Measurements from ENCODE around the gene PRKCH. TPM values are rescaled to one million over a fixed set of nuclear protein-coding genes. Genes with fewer than 3 reads are reported as not detected.

PRKCH gene
- total and polyA plus RNA-seq, 10 of the 15 experiments (the other 5 are each of a cell fraction or from before 2014, with no cell fraction given), result 10.7 to 140 (median 33.2) TPM

- TF ChIP-seq ZBTB40 (IDR thresholded peaks at IDR 0.05; ENCODE audit: borderline replicate concordance) (no peak), MEF2A (IDR thresholded peaks at IDR 0.05; ENCODE audit: insufficient read depth, low read depth, low read length) (no peak), NFYA (IDR thresholded peaks at IDR 0.05; ENCODE audit: borderline replicate concordance, low read depth, low read length) (no peak), CEBPZ (IDR thresholded peaks at IDR 0.05; ENCODE audit: low read depth, low read length) (no peak), BCL11A (IDR thresholded peaks at IDR 0.05; ENCODE audit: low read depth, low read length) (no peak), ZZZ3 (IDR thresholded peaks at IDR 0.05; ENCODE audit: control insufficient read depth, insufficient read length, low read depth) (no peak), RUNX3 (IDR thresholded peaks at IDR 0.05; ENCODE audit: low read length) (peak; percentile 79), IKZF2 (IDR thresholded peaks at IDR 0.05) (peak; percentile 28 to 29; a peak in 2 of 4 replicates), PML (IDR thresholded peaks at IDR 0.05; ENCODE audit: low read length) (no peak), YBX1 (IDR thresholded peaks at IDR 0.05) (no peak), IRF4 (IDR thresholded peaks at IDR 0.05; ENCODE audit: low read depth, low read length) (no peak), ZNF217 (IDR thresholded peaks at IDR 0.05) (no peak), ATF2 (IDR thresholded peaks at IDR 0.05; ENCODE audit: low read length) (peak; percentile 34; the same call in 1 of the 2 replicates), NRF1 (conservative IDR thresholded peaks at IDR 0.05; ENCODE audit: low read depth, low read length) (no peak), SP1 (IDR thresholded peaks at IDR 0.05; ENCODE audit: low read depth, low read length) (no peak), STAT1 (conservative IDR thresholded peaks at IDR 0.05) (no peak), BMI1 (IDR thresholded peaks at IDR 0.05; ENCODE audit: borderline replicate concordance) (no peak), TCF12 (IDR thresholded peaks at IDR 0.05; ENCODE audit: low read depth, low read length) (no peak), LARP7 (IDR thresholded peaks at IDR 0.05) (no peak), DPF2 (IDR thresholded peaks at IDR 0.05) (no peak), CBX3 (IDR thresholded peaks at IDR 0.05; ENCODE audit: borderline replicate concordance, low read depth) (no peak), BHLHE40 (IDR thresholded peaks at IDR 0.05; ENCODE audit: borderline replicate concordance in 1 of 2, low read depth in 2 of 2, low read length in 1 of 2) (no peak), NFIC (IDR thresholded peaks at IDR 0.05; ENCODE audit: low read depth, low read length) (peak; percentile 74), POLR2AphosphoS5 (IDR thresholded peaks at IDR 0.05; ENCODE audit: low read length) (no peak), NR2C2 (IDR thresholded peaks at IDR 0.05; ENCODE audit: borderline replicate concordance, control insufficient read depth, insufficient read length, low read depth) (no peak), ZNF384 (IDR thresholded peaks at IDR 0.05; ENCODE audit: borderline replicate concordance, low read depth, low read length) (no peak)
Observed at GRCh38 chr14:61391119-61391518, 69.7 kb downstream of the PRKCH start (continued).

All from GM12878 (cell line).